ENCODE data around the gene SCTR. TPM values are rescaled to one million over a fixed set of nuclear protein-coding genes. Genes with fewer than 3 reads are reported as not detected.

The SCTR gene
- total RNA-seq, 1 experiment from 2014 or later = not detected

DNA sequence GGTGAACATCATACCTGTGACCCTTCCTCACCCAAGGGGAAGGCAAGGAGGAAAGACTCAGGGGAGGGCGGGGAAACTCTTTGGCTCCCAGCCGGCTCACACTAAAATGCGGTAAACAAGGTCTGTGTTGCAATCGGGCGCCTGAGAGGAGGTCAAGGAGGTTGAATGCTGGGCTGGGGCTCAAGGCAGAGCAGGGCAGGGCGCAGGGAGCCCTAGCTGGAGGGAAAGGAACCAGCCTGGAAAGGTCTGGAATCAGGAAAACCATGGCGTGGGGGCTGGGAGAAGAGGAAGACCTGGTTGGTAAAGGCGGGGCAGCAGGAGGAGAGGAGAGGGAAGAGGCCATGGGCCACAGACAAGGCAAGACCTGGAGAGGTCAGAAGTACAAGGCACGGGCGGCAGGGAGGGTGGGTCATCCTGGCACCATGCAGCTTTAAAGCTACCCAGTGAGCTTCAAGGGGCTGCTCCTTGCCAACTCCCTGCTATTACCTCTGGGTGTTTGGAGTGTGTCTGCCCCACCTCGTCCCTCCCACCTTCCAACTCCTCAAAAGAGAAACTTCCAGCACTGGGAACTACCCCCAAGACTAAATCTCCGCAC lies 97.4 kb downstream of the SCTR start:
- TF ChIP-seq TCF7L2 (IDR thresholded peaks at IDR 0.05; ENCODE audit: low read depth, low read length) (no peak), POLR2AphosphoS5 (IDR thresholded peaks at IDR 0.05; ENCODE audit: low read depth, low read length) (no peak), SIN3A (IDR thresholded peaks at IDR 0.05; ENCODE audit: borderline replicate concordance, insufficient read depth, low read depth, low read length) (no peak)
- TF ChIP-seq, protein P1, sequence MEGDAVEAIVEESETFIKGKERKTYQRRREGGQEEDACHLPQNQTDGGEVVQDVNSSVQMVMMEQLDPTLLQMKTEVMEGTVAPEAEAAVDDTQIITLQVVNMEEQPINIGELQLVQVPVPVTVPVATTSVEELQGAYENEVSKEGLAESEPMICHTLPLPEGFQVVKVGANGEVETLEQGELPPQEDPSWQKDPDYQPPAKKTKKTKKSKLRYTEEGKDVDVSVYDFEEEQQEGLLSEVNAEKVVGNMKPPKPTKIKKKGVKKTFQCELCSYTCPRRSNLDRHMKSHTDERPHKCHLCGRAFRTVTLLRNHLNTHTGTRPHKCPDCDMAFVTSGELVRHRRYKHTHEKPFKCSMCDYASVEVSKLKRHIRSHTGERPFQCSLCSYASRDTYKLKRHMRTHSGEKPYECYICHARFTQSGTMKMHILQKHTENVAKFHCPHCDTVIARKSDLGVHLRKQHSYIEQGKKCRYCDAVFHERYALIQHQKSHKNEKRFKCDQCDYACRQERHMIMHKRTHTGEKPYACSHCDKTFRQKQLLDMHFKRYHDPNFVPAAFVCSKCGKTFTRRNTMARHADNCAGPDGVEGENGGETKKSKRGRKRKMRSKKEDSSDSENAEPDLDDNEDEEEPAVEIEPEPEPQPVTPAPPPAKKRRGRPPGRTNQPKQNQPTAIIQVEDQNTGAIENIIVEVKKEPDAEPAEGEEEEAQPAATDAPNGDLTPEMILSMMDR (IDR thresholded peaks at IDR 0.05) = no peak
- TF ChIP-seq, protein P2, sequence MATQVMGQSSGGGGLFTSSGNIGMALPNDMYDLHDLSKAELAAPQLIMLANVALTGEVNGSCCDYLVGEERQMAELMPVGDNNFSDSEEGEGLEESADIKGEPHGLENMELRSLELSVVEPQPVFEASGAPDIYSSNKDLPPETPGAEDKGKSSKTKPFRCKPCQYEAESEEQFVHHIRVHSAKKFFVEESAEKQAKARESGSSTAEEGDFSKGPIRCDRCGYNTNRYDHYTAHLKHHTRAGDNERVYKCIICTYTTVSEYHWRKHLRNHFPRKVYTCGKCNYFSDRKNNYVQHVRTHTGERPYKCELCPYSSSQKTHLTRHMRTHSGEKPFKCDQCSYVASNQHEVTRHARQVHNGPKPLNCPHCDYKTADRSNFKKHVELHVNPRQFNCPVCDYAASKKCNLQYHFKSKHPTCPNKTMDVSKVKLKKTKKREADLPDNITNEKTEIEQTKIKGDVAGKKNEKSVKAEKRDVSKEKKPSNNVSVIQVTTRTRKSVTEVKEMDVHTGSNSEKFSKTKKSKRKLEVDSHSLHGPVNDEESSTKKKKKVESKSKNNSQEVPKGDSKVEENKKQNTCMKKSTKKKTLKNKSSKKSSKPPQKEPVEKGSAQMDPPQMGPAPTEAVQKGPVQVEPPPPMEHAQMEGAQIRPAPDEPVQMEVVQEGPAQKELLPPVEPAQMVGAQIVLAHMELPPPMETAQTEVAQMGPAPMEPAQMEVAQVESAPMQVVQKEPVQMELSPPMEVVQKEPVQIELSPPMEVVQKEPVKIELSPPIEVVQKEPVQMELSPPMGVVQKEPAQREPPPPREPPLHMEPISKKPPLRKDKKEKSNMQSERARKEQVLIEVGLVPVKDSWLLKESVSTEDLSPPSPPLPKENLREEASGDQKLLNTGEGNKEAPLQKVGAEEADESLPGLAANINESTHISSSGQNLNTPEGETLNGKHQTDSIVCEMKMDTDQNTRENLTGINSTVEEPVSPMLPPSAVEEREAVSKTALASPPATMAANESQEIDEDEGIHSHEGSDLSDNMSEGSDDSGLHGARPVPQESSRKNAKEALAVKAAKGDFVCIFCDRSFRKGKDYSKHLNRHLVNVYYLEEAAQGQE (IDR thresholded peaks at IDR 0.05; ENCODE audit: insufficient read depth in 1 of 2, low read depth in 2 of 2, low read length in 1 of 2) = no peak
- Histone ChIP-seq H3K36me3 (ENCODE audit: control insufficient read depth, insufficient read depth, low read length) (no peaks in the 10 kb centered on the region), H3K27ac (ENCODE audit: low read length) (no peak overlapping the region), H3K4me3 (ENCODE audit: low read depth in 2 of 2, low read length in 2 of 2) (no peak overlapping the region), H3K9me3 (ENCODE audit: control insufficient read depth, insufficient read depth, low read depth, low read length) (no peaks in the 10 kb centered on the region), H3K4me1 (ENCODE audit: control insufficient read depth, insufficient read depth, low read length) (no peaks in the 10 kb centered on the region; the same call in 1 of the 2 replicates), H3K27me3 (ENCODE audit: control insufficient read depth, insufficient read depth, low read length) (peaks cover 23% of the 10 kb centered on the region)
- in situ Hi-C loops (cut with HindIII; ENCODE audit: low pct_unique_long_range_greater_than_20kb, low sequenced_read_pairs) (no loop called here), intact Hi-C loops (cut with micrococcal nuclease; ENCODE audit: unreplicated experiment) (no loop called here)
- BruUV-seq (replicated peaks) = no TSS peak
- DNase-seq (ENCODE audit: low read depth, low spot score) (no peak), ATAC-seq (no peak)
- POLR2A ChIA-PET = no interaction called here
- CTCF ChIA-PET = no interaction called here

GRCh38 chr2:119426396-119426675 lies 97.9 kb downstream of the SCTR start:
- Histone ChIP-seq H3K27me3 (ENCODE audit: control insufficient read depth, insufficient read depth, low read length) (peaks cover 23% of the 10 kb centered on the region), H3K9me3 (ENCODE audit: control insufficient read depth, insufficient read depth, low read depth, low read length) (no peaks in the 10 kb centered on the region), H3K4me1 (ENCODE audit: control insufficient read depth, insufficient read depth, low read length) (no peaks in the 10 kb centered on the region), H3K27ac (ENCODE audit: low read length) (no peak overlapping the region), H3K36me3 (ENCODE audit: control insufficient read depth, insufficient read depth, low read length) (no peaks in the 10 kb centered on the region), H3K4me3 (ENCODE audit: low read depth in 2 of 2, low read length in 2 of 2) (no peak overlapping the region)
- in situ Hi-C loops (cut with HindIII; ENCODE audit: low pct_unique_long_range_greater_than_20kb, low sequenced_read_pairs) = no loop called here
- DNase-seq (ENCODE audit: low read depth, low spot score) = no peak
- CTCF ChIA-PET = interaction anchor here (0.7 kb wide), 1 partner anchor 39 kb away, joined by 11 read pairs; no protein-coding TSS in a partner anchor
- intact Hi-C loops (cut with micrococcal nuclease; ENCODE audit: unreplicated experiment) = no loop called here
- ATAC-seq = no peak
- TF ChIP-seq, protein P1 (IDR thresholded peaks at IDR 0.05) = no peak
- no peak for TF ChIP-seq TCF7L2 (IDR thresholded peaks at IDR 0.05; ENCODE audit: low read depth, low read length)
- TF ChIP-seq POLR2AphosphoS5 (IDR thresholded peaks at IDR 0.05; ENCODE audit: low read depth, low read length) = no peak
- TF ChIP-seq, protein P2 (IDR thresholded peaks at IDR 0.05; ENCODE audit: insufficient read depth in 1 of 2, low read depth in 2 of 2, low read length in 1 of 2) = no peak
- TF ChIP-seq SIN3A (IDR thresholded peaks at IDR 0.05; ENCODE audit: borderline replicate concordance, insufficient read depth, low read depth, low read length) = no peak
- POLR2A ChIA-PET = no interaction called here
- no TSS peak for BruUV-seq (replicated peaks)

Measured in Panc1 (cell line).